OCI-LY3 (cell line): ENCODE measurements around the gene NT5DC1.

ENCODE experiments used
- H2AFZ ChIP-seq: fragments of 200-600, 300-600 bp; shearing (Covaris generic); 2 replicates; pipeline ENCODE4 v1.6.0; 2014; ENCODE audit warnings: antibody characterized with exemption, low read depth, low read length
- H3K27ac ChIP-seq: fragments of 200-600, 300-600 bp; sonication (generic); 2 replicates; pipeline ENCODE4 v1.5.1; 2014; ENCODE audit warnings: mild to moderate bottlenecking, low read length, moderate library complexity, mixed read lengths
- H3K27me3 ChIP-seq: fragments of 200-600, 300-600 bp; sonication (generic); 2 replicates; pipeline ENCODE4 v1.6.1; 2014; ENCODE audit warnings: low read depth, low read length, mixed read lengths
- H3K36me3 ChIP-seq: fragments of 200-600, 300-600 bp; sonication (generic); replicated peaks from 2 replicates; pipeline ENCODE3; 2014; ENCODE audit warnings: low read depth, low read length, mixed read lengths
- H3K4me1 ChIP-seq: fragments of 300-600, 200-600 bp; sonication (generic); 2 replicates; pipeline ENCODE4 v1.6.1; 2014; ENCODE audit warnings: low read length, mixed read lengths
- H3K4me2 ChIP-seq: fragments of 200-600, 300-600 bp; sonication (generic); 2 replicates; pipeline ENCODE4 v1.6.1; 2014; ENCODE audit warnings: low read length, mixed read lengths
- H3K4me3 ChIP-seq: fragments of 300-600, 200-600 bp; sonication (generic); 2 replicates; pipeline ENCODE4 v1.5.1; 2014; ENCODE audit warnings: antibody characterized with exemption, mild to moderate bottlenecking, low read length, moderate library complexity
- H3K79me2 ChIP-seq: fragments of 300-600, 200-600 bp; shearing (Covaris generic); 2 replicates; pipeline ENCODE4 v1.6.1; 2014; ENCODE audit warnings: mild to moderate bottlenecking, low read length, mixed read lengths
- H3K9ac ChIP-seq: fragments of 300-600, 200-600 bp; shearing (Covaris generic); 2 replicates; pipeline ENCODE4 v1.6.0; 2014; ENCODE audit warnings: mild to moderate bottlenecking, low read length, moderate library complexity
- H3K9me3 ChIP-seq: fragments of 200-600, 300-600 bp; shearing (Covaris generic); 2 replicates; pipeline ENCODE4 v1.6.1; 2014; ENCODE audit warnings: low read length, mixed read lengths; ENCODE audit not compliant: insufficient read depth
- H4K20me1 ChIP-seq: fragments of 200-600, 300-600 bp; sonication (generic); 2 replicates; pipeline ENCODE4 v1.6.1; 2016; ENCODE audit warnings: low read length, mixed read lengths; ENCODE audit not compliant: insufficient read depth
- CTCF ChIP-seq: fragments of 200-600, 300-600 bp; sonication (generic); IDR thresholded peaks from 2 replicates; pipeline ENCODE4 v1.5.1; 2014; ENCODE audit warnings: antibody characterized with exemption, low read length, low read depth
- EZH2phosphoT487 ChIP-seq: fragments of 200-600 bp; shearing (Covaris generic); IDR thresholded peaks from 2 replicates; pipeline ENCODE4 v1.6.1; 2018; ENCODE audit warnings: antibody characterized with exemption, mixed run types, low read depth

NT5DC1 gene

DNA sequence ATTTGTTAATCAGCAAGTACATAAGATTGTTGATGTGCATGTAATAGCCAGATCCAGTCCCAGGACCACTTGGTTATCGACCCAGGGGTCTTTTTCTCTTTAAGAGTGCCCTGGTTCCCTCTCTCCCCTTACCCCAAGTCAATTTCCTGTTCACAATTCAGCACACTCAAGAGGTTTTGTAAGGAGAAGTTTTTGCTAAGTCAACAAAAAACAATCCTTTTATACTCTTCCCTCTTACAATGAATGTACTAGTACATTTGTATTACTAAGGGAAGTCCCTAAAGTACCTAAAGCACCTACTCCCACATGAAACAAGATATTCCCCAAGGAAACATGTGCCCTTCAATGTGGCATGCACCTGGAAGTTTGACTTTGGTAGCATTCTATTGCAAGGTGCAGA lies 1.6 kb upstream of the NT5DC1 start:
- peak overlapping the region; percentile 93 for H3K4me3 ChIP-seq
- H3K27ac ChIP-seq, result no peak overlapping the region
- peak overlapping the region; percentile 90 for H3K4me2 ChIP-seq
- peaks cover 25% of the 10 kb centered on the region for H3K4me1 ChIP-seq
- H4K20me1 ChIP-seq, result no peaks in the 10 kb centered on the region
- H3K79me2 ChIP-seq, result peaks cover 29% of the 10 kb centered on the region
- H3K36me3 ChIP-seq, result peaks cover 5% of the 10 kb centered on the region
- no peak overlapping the region for H2AFZ ChIP-seq
- no peak overlapping the region for H3K9ac ChIP-seq
- no peaks in the 10 kb centered on the region for H3K27me3 ChIP-seq
- TF ChIP-seq CTCF (no peak), EZH2phosphoT487 (no peak)
- H3K9me3 ChIP-seq, result no peaks in the 10 kb centered on the region

- Histone ChIP-seq H3K27me3 (no peaks in the 10 kb centered on the region), H3K4me1 (peaks cover 25% of the 10 kb centered on the region), H3K4me2 (peak overlapping the region; percentile 86), H2AFZ (0 out of 2 replicates have a peak overlapping the region, but pooled peaks have one; percentile 42), H3K36me3 (peaks cover 3% of the 10 kb centered on the region), H3K79me2 (peaks cover 39% of the 10 kb centered on the region), H3K9ac (peak overlapping the region; percentile 77), H3K4me3 (peak overlapping the region; percentile 93), H4K20me1 (peaks cover 3% of the 10 kb centered on the region; the same call in 1 of the 2 replicates), H3K9me3 (no peaks in the 10 kb centered on the region), H3K27ac (peak overlapping the region; percentile 87)
- TF ChIP-seq EZH2phosphoT487, result no peak
- no peak for TF ChIP-seq CTCF
Measured at GRCh38 chr6:116101302-116101718, 657 bp downstream of the NT5DC1 start.

GRCh38 chr6:116101790-116102189 lies 1.1 kb downstream of the NT5DC1 start:
- Histone ChIP-seq H3K9me3 (no peaks in the 10 kb centered on the region), H4K20me1 (peaks cover 3% of the 10 kb centered on the region; the same call in 1 of the 2 replicates), H3K4me3 (peak overlapping the region; percentile 93), H3K36me3 (peaks cover 5% of the 10 kb centered on the region), H3K27ac (no peak overlapping the region), H3K79me2 (peaks cover 39% of the 10 kb centered on the region), H3K9ac (peak overlapping the region; percentile 77), H3K4me2 (peak overlapping the region; percentile 86), H2AFZ (no peak overlapping the region), H3K4me1 (peaks cover 29% of the 10 kb centered on the region), H3K27me3 (no peaks in the 10 kb centered on the region)
- TF ChIP-seq EZH2phosphoT487, result no peak
- no peak for TF ChIP-seq CTCF

GRCh38 chr6:116102873-116103272 lies 2.2 kb downstream of the NT5DC1 start:
- Histone ChIP-seq H3K4me2 (peak overlapping the region; percentile 86), H3K9ac (no peak overlapping the region; the same call in 1 of the 2 replicates)

More at GRCh38 chr6:116102873-116103272, 2.2 kb downstream of the NT5DC1 start:
- peaks cover 6% of the 10 kb centered on the region for H3K36me3 ChIP-seq
- H3K27ac ChIP-seq, result no peak overlapping the region
- peaks cover 39% of the 10 kb centered on the region for H3K79me2 ChIP-seq
- TF ChIP-seq CTCF, result no peak
- no peak for TF ChIP-seq EZH2phosphoT487
- H3K4me3 ChIP-seq, result no peak overlapping the region
- no peaks in the 10 kb centered on the region for H3K27me3 ChIP-seq
- H3K4me1 ChIP-seq, result peaks cover 29% of the 10 kb centered on the region
- no peaks in the 10 kb centered on the region for H3K9me3 ChIP-seq
- peaks cover 3% of the 10 kb centered on the region; the same call in 1 of the 2 replicates for H4K20me1 ChIP-seq
- no peak overlapping the region for H2AFZ ChIP-seq
